Head of caudate nucleus (tissue), 42 donors: Measurements from ENCODE around the gene IL4.
A peak's percentile ranks its signal among the peaks of the same experiment; 100 is the strongest.
"Not testable (repeated sequence)": the region's sequence is repeated elsewhere in the genome, so short reads cannot be mapped to it uniquely, and the experiment has no call there.

Experiments used
- DNase-seq, 42 donors: peaks; one replicate each; pipeline versions ENCODE4 v3.0.0 to v3.0.0-alpha.2; 2020 to 2021; ENCODE audit warnings: mixed read lengths in 7 of 42
- intact Hi-C: fragments of 100-400 bp; cut with DNase I; formaldehyde crosslinking; loops from one replicate; pipeline ENCODE4 v1.15.0; 2022

Gene IL4

GRCh38 chr5:132684922-132685720 lies 11.3 kb downstream of the IL4 start:
- no peak for DNase-seq
- intact Hi-C loops: no loop called here

- no peak for DNase-seq
- intact Hi-C loops: no loop called here
Measured at GRCh38 chr5:132686193-132686592, 12.4 kb downstream of the IL4 start.

- peak in 4 of 42 donors; percentile 17 to 36 (median 26) for DNase-seq
- intact Hi-C loops: no loop called here
Measured at GRCh38 chr5:132687995-132688394, 14.2 kb downstream of the IL4 start.

- intact Hi-C loops: no loop called here
Measured at GRCh38 chr5:132688536-132689339, 14.9 kb downstream of the IL4 start.

DNA sequence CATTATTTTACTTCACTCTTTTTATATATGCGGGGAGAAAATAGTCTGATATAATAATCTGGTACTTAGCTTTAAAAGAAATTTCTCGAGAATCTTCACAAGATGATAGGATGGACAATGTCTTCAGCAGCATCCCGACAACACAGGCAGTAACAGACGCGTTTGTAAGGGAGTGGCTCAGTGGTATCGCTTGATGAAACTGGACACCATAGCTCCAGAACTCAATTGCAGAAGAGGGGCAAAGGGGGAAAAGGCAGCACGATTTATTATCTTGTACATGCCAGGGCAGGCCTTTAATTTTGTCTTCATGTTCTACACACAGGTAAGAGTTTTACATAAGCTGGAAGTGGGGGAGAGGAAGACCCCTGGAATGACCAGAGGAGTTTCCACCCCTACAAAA lies 15.7 kb downstream of the IL4 start:
- no peak for DNase-seq
- intact Hi-C loops: no loop called here

More at GRCh38 chr5:132688536-132689339, 14.9 kb downstream of the IL4 start:
- DNase-seq: no peak

- intact Hi-C loops: no loop called here
- no peak for DNase-seq
Measured at GRCh38 chr5:132690156-132690555, 16.4 kb downstream of the IL4 start.

DNA sequence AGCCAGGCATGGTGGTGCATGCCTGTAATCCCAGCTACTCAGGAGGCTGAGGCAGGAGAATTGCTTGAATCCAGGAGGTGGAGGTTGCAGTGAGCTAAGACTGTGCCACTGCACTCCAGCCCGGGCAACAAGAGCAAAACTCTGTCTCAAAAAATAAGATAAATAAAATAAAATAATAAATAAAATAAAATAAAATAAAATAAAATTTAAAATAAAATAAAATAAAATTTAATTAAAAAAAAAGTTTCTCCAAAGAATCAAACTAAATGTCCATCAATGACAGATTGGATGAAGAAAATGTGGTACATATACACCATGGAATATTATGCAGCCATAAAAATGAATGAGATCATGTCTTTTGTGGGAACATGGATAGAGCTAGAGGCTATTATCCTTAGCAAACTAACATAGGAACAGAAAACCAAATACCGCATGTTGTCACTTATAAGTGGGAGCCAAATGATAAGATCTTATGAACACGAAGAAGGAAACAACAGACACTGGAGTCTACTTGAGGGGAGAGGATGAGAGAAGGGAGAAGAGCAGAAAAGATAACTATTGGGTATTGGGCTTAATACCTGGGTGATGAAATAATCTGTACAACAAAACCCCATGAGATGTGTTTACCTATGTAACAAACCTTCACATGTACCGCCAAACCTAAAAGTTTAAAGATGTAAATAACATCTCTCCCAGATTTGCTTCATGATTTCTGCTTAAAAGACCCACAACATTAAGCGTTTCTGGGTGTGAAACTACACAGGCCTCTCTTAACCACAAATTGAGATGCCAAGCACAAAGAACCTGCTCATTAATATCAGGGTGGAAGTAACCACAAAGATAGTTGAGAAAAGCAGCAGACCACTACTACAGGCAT lies 18.2 kb downstream of the IL4 start:
- DNase-seq, intact Hi-C loops: not testable (repeated sequence)

DNA sequence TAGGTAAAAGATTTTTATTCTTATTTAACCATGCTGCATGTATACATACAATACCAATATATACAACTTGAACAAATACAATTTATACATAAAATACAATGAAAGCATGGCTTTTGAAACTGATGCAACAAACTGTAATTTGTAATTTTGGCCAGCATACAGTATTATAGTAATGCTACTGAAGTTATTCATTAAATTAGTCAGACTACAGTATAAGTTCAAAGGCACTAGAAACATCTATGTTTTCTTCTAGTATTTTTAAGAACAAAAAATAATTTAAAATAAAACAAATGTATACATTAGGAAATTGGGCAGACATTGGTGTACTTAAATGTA lies 18.8 kb downstream of the IL4 start:
- DNase-seq: no peak
- intact Hi-C loops: no loop called here

- intact Hi-C loops: no loop called here
Measured at GRCh38 chr5:132695956-132696355, 22.2 kb downstream of the IL4 start.

GRCh38 chr5:132704875-132705274 lies 31.1 kb downstream of the IL4 start:
- no peak for DNase-seq
- intact Hi-C loops: no loop called here

More at GRCh38 chr5:132695956-132696355, 22.2 kb downstream of the IL4 start:
- DNase-seq: no peak

GRCh38 chr5:132708645-132709044 lies 34.9 kb downstream of the IL4 start:
- intact Hi-C loops: no loop called here

GRCh38 chr5:132714456-132715307 lies 40.9 kb downstream of the IL4 start:
- intact Hi-C loops: no loop called here

More at GRCh38 chr5:132708645-132709044, 34.9 kb downstream of the IL4 start:
- DNase-seq: no peak

DNA sequence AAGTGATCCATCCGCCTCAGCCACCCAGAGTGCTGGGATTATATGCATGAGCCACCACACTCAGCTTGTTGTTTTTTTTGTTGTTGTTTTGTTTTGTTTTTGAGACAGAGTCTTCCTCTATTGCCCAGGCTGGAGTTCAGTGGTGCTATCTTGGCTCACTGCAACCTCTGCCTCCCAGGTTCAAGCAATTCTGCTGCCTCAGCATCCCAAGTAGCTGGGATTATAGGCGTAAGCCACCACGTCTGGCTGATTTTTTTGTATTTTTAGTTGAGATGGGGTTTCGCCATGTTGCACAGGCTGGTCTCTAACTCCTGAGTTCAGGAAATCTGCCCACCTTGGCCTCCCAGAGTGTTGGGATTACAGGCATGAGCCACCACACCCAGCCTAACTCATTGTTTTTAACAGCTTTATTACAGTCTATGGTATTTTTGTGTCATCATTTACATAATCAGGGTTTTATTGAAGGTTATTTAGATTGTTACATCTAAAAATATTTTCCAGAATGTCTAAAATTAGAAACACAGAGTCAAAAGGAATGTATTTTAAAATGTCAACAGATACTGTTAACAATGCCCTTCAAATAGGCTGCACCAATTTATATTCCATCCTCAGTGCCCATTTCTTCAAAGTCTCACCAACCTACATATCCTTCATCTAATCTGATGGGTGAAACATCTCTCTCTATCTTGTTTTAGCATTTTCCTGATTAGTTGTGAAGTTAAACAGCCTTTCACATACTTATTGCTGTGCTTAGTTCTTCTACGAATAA lies 44.9 kb downstream of the IL4 start:
- intact Hi-C loops: no loop called here
- no peak for DNase-seq

More at GRCh38 chr5:132714456-132715307, 40.9 kb downstream of the IL4 start:
- DNase-seq: no peak

GRCh38 chr5:132725745-132726144 lies 52.0 kb downstream of the IL4 start:
- no peak for DNase-seq
- intact Hi-C loops: no loop called here

DNA sequence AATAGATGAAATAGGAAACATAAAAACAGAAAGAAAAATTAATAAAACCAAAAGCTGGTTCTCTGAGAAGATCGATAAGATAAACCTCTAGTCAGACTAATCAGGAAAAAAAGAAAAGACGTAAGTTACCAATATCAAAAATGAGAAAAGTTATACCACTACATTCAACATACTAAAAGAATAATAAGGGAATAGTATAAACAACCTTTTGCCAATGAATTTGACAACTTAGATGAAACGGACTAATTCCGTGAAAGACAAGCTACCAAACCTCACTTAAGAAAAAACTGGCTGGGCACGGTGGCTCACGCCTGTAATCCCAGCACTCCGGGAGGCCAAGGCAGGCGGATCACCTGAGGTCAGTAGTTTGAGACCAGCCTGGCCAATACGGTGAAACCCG lies 56.1 kb downstream of the IL4 start:
- no peak for DNase-seq
- intact Hi-C loops: no loop called here
